ENCODE results near the gene BCL7B. TPM values are rescaled to one million over a fixed set of nuclear protein-coding genes. Genes with fewer than 3 reads are reported as not detected.

BCL7B gene
- total and polyA plus RNA-seq, 2 of the 13 experiments (the other 11 are each of a cell fraction or from before 2014, with no cell fraction given) = 24.3 to 38.2 TPM

GRCh38 chr7:73578342-73579128 is 21.0 kb upstream of the BCL7B start, which contains the start of gene TBL2 (continued):
- TF ChIP-seq, protein P1, sequence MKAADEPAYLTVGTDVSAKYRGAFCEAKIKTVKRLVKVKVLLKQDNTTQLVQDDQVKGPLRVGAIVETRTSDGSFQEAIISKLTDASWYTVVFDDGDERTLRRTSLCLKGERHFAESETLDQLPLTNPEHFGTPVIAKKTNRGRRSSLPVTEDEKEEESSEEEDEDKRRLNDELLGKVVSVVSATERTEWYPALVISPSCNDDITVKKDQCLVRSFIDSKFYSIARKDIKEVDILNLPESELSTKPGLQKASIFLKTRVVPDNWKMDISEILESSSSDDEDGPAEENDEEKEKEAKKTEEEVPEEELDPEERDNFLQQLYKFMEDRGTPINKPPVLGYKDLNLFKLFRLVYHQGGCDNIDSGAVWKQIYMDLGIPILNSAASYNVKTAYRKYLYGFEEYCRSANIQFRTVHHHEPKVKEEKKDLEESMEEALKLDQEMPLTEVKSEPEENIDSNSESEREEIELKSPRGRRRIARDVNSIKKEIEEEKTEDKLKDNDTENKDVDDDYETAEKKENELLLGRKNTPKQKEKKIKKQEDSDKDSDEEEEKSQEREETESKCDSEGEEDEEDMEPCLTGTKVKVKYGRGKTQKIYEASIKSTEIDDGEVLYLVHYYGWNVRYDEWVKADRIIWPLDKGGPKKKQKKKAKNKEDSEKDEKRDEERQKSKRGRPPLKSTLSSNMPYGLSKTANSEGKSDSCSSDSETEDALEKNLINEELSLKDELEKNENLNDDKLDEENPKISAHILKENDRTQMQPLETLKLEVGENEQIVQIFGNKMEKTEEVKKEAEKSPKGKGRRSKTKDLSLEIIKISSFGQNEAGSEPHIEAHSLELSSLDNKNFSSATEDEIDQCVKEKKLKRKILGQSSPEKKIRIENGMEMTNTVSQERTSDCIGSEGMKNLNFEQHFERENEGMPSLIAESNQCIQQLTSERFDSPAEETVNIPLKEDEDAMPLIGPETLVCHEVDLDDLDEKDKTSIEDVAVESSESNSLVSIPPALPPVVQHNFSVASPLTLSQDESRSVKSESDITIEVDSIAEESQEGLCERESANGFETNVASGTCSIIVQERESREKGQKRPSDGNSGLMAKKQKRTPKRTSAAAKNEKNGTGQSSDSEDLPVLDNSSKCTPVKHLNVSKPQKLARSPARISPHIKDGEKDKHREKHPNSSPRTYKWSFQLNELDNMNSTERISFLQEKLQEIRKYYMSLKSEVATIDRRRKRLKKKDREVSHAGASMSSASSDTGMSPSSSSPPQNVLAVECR (CRISPR knock-in tag; IDR thresholded peaks at IDR 0.05; ENCODE audit: borderline replicate concordance) = peak; percentile 76; the same call in 1 of the 2 replicates
- TF ChIP-seq SMAD3 (CRISPR knock-in tag; IDR thresholded peaks at IDR 0.05) (no peak), NFYB (CRISPR knock-in tag; IDR thresholded peaks at IDR 0.05) (no peak), NFIC (IDR thresholded peaks at IDR 0.05; ENCODE audit: low read length) (no peak), MAFK (conservative IDR thresholded peaks at IDR 0.05 in 1 of 2, IDR thresholded peaks at IDR 0.05 in 1 of 2; ENCODE audit: low read length in 2 of 2) (no peak), FOSL1 (CRISPR knock-in tag; IDR thresholded peaks at IDR 0.05; ENCODE audit: borderline replicate concordance) (no peak), LRRFIP1 (CRISPR knock-in tag; conservative IDR thresholded peaks at IDR 0.05) (no peak), MED8 (CRISPR knock-in tag; IDR thresholded peaks at IDR 0.05; ENCODE audit: insufficient replicate concordance) (no peak), AHR (CRISPR knock-in tag; IDR thresholded peaks at IDR 0.05) (no peak), POLR2G (IDR thresholded peaks at IDR 0.05; ENCODE audit: low read depth, low read length) (peak; percentile 98), ZNF670 (CRISPR knock-in tag; IDR thresholded peaks at IDR 0.05; ENCODE audit: borderline replicate concordance) (no peak), GPBP1L1 (CRISPR knock-in tag; IDR thresholded peaks at IDR 0.05) (no peak), NFYC (CRISPR knock-in tag; IDR thresholded peaks at IDR 0.05) (no peak), IKZF4 (CRISPR knock-in tag; IDR thresholded peaks at IDR 0.05; ENCODE audit: borderline replicate concordance, low read depth, not compliant biosample characterization) (peak; percentile 22)
- TF ChIP-seq, protein P2, sequence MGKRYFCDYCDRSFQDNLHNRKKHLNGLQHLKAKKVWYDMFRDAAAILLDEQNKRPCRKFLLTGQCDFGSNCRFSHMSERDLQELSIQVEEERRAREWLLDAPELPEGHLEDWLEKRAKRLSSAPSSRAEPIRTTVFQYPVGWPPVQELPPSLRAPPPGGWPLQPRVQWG (CRISPR knock-in tag; IDR thresholded peaks at IDR 0.05; ENCODE audit: borderline replicate concordance, low read depth) = no peak
- TF ChIP-seq, protein P3, sequence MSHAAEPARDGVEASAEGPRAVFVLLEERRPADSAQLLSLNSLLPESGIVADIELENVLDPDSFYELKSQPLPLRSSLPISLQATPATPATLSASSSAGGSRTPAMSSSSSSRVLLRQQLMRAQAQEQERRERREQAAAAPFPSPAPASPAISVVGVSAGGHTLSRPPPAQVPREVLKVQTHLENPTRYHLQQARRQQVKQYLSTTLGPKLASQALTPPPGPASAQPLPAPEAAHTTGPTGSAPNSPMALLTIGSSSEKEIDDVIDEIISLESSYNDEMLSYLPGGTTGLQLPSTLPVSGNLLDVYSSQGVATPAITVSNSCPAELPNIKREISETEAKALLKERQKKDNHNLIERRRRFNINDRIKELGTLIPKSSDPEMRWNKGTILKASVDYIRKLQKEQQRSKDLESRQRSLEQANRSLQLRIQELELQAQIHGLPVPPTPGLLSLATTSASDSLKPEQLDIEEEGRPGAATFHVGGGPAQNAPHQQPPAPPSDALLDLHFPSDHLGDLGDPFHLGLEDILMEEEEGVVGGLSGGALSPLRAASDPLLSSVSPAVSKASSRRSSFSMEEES (CRISPR knock-in tag; IDR thresholded peaks at IDR 0.05) = no peak
